ENCODE results near the gene OR2AP1. TPM values are rescaled to one million over a fixed set of nuclear protein-coding genes. Genes with fewer than 3 reads are reported as not detected.
A peak's percentile ranks its signal among the peaks of the same experiment; 100 is the strongest.

OR2AP1 gene
- total and polyA plus RNA-seq, 2 donors (not counting 1 experiment from before 2014, with no cell fraction given), result not detected

- Histone ChIP-seq H3K79me2 (ENCODE audit: control insufficient read depth, insufficient read depth, low read length) (no peaks in the 10 kb centered on the region), H3K4me1 (ENCODE audit: control insufficient read depth, extremely low read depth, insufficient read depth, low read length) (no peaks in the 10 kb centered on the region), H2AFZ (ENCODE audit: low read length) (no peak overlapping the region), H3K27ac (ENCODE audit: insufficient read depth, low read length) (no peak overlapping the region), H3K4me3 (replicated peaks in 1 of 4; ENCODE audit: control extremely low read depth in 1 of 4, insufficient read depth in 1 of 4, low read depth in 3 of 4, low read length in 4 of 4) (no peak overlapping the region), H3K9me3 (ENCODE audit: control insufficient read depth, insufficient read depth, low read depth, low read length) (no peaks in the 10 kb centered on the region), H3K36me3 (ENCODE audit: control insufficient read depth, insufficient read depth, low read length) (no peaks in the 10 kb centered on the region), H3K9ac (ENCODE audit: insufficient read depth, low read length) (no peak overlapping the region), H3K27me3 (ENCODE audit: control insufficient read depth, insufficient read depth, low read length) (no peaks in the 10 kb centered on the region), H3K4me2 (ENCODE audit: extremely low read depth, insufficient read depth, low read length) (no peak overlapping the region), H4K20me1 (ENCODE audit: control insufficient read depth, extremely low read depth, insufficient read depth, low read length) (no peaks in the 10 kb centered on the region)
- TF ChIP-seq EZH2 (IDR thresholded peaks at IDR 0.05; ENCODE audit: low read length, missing control alignments), result no peak
- TF ChIP-seq, protein P1, sequence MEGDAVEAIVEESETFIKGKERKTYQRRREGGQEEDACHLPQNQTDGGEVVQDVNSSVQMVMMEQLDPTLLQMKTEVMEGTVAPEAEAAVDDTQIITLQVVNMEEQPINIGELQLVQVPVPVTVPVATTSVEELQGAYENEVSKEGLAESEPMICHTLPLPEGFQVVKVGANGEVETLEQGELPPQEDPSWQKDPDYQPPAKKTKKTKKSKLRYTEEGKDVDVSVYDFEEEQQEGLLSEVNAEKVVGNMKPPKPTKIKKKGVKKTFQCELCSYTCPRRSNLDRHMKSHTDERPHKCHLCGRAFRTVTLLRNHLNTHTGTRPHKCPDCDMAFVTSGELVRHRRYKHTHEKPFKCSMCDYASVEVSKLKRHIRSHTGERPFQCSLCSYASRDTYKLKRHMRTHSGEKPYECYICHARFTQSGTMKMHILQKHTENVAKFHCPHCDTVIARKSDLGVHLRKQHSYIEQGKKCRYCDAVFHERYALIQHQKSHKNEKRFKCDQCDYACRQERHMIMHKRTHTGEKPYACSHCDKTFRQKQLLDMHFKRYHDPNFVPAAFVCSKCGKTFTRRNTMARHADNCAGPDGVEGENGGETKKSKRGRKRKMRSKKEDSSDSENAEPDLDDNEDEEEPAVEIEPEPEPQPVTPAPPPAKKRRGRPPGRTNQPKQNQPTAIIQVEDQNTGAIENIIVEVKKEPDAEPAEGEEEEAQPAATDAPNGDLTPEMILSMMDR (conservative IDR thresholded peaks at IDR 0.05 in 1 of 2, IDR thresholded peaks at IDR 0.05 in 1 of 2; ENCODE audit: low read depth in 1 of 2, low read length in 2 of 2), result no peak
- DNase-seq (ENCODE audit: low read depth in 2 of 2), result no peak
These were observed 42.5 kb downstream of the OR2AP1 start for GRCh38 chr12:55614764-55615163.

- no peaks in the 10 kb centered on the region for H4K20me1 ChIP-seq (ENCODE audit: control insufficient read depth, extremely low read depth, insufficient read depth, low read length)
- no peak overlapping the region for H3K4me3 ChIP-seq (replicated peaks in 1 of 4; ENCODE audit: control extremely low read depth in 1 of 4, insufficient read depth in 1 of 4, low read depth in 3 of 4, low read length in 4 of 4)
- no peak overlapping the region for H3K4me2 ChIP-seq (ENCODE audit: extremely low read depth, insufficient read depth, low read length)
- H3K4me1 ChIP-seq (ENCODE audit: control insufficient read depth, extremely low read depth, insufficient read depth, low read length), result no peaks in the 10 kb centered on the region
- no peaks in the 10 kb centered on the region for H3K27me3 ChIP-seq (ENCODE audit: control insufficient read depth, insufficient read depth, low read length)
- H3K36me3 ChIP-seq (ENCODE audit: control insufficient read depth, insufficient read depth, low read length), result no peaks in the 10 kb centered on the region
- DNase-seq (ENCODE audit: low read depth in 2 of 2), result peak; percentile 88 to 94
- H3K9ac ChIP-seq (ENCODE audit: insufficient read depth, low read length), result no peak overlapping the region
- TF ChIP-seq, protein P1 (conservative IDR thresholded peaks at IDR 0.05 in 1 of 2, IDR thresholded peaks at IDR 0.05 in 1 of 2; ENCODE audit: low read depth in 1 of 2, low read length in 2 of 2), result peak; percentile 70 to 72
- no peak for TF ChIP-seq EZH2 (IDR thresholded peaks at IDR 0.05; ENCODE audit: low read length, missing control alignments)
- no peak overlapping the region for H3K27ac ChIP-seq (ENCODE audit: insufficient read depth, low read length)
- no peak overlapping the region for H2AFZ ChIP-seq (ENCODE audit: low read length)
- no peaks in the 10 kb centered on the region for H3K9me3 ChIP-seq (ENCODE audit: control insufficient read depth, insufficient read depth, low read depth, low read length)
- H3K79me2 ChIP-seq (ENCODE audit: control insufficient read depth, insufficient read depth, low read length), result no peaks in the 10 kb centered on the region
These were observed 47.3 kb downstream of the OR2AP1 start for GRCh38 chr12:55619354-55620138.

DNA sequence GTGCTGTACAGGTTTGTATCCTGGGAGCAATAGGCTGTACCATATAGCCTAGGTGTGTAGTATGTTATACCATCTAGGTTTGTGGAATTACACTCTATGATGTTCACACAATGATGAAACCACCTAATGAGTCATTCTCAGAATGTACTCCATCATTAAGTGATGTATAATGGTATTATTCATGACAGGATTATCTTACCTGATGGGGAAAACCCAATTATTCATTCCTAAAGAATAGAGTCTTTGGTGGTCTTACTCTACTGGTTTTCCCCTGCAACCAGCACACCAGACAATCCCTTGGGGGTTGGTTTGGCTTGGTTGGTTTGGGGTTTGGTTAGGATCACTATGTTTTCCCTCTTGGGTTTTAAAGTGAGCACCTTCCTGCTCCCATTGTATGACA lies 51.8 kb downstream of the OR2AP1 start:
- Histone ChIP-seq H3K9ac (ENCODE audit: insufficient read depth, low read length) (no peak overlapping the region), H3K27me3 (ENCODE audit: control insufficient read depth, insufficient read depth, low read length) (peaks cover 4% of the 10 kb centered on the region), H3K79me2 (ENCODE audit: control insufficient read depth, insufficient read depth, low read length) (no peaks in the 10 kb centered on the region), H3K4me1 (ENCODE audit: control insufficient read depth, extremely low read depth, insufficient read depth, low read length) (no peaks in the 10 kb centered on the region), H2AFZ (ENCODE audit: low read length) (no peak overlapping the region), H3K27ac (ENCODE audit: insufficient read depth, low read length) (no peak overlapping the region), H4K20me1 (ENCODE audit: control insufficient read depth, extremely low read depth, insufficient read depth, low read length) (no peaks in the 10 kb centered on the region), H3K36me3 (ENCODE audit: control insufficient read depth, insufficient read depth, low read length) (no peaks in the 10 kb centered on the region), H3K9me3 (ENCODE audit: control insufficient read depth, insufficient read depth, low read depth, low read length) (no peaks in the 10 kb centered on the region), H3K4me3 (replicated peaks in 1 of 4; ENCODE audit: control extremely low read depth in 1 of 4, insufficient read depth in 1 of 4, low read depth in 3 of 4, low read length in 4 of 4) (no peak overlapping the region), H3K4me2 (ENCODE audit: extremely low read depth, insufficient read depth, low read length) (no peak overlapping the region)
- TF ChIP-seq EZH2 (IDR thresholded peaks at IDR 0.05; ENCODE audit: low read length, missing control alignments), result no peak
- TF ChIP-seq, protein P1 (conservative IDR thresholded peaks at IDR 0.05 in 1 of 2, IDR thresholded peaks at IDR 0.05 in 1 of 2; ENCODE audit: low read depth in 1 of 2, low read length in 2 of 2), result no peak
- no peak for DNase-seq (ENCODE audit: low read depth in 2 of 2)

Other genes starting within 250 kb of the OR2AP1 start
- not detected in 2 replicates for gene OR6C3, start 241.7 kb upstream of the OR2AP1 start, total RNA-seq
- gene OR6C3, start 241.7 kb upstream of the OR2AP1 start, polyA plus RNA-seq, result not detected in 2 replicates
- gene OR6C75, start 209.5 kb upstream of the OR2AP1 start, total RNA-seq, result not detected in 2 replicates
- not detected in 2 replicates for gene OR6C75, start 209.5 kb upstream of the OR2AP1 start, polyA plus RNA-seq
- gene OR6C65, start 171.9 kb upstream of the OR2AP1 start, total RNA-seq, result not detected in 2 replicates
- not detected in 2 replicates for gene OR6C65, start 171.9 kb upstream of the OR2AP1 start, polyA plus RNA-seq
- not detected in 2 replicates for gene OR6C76, start 146.2 kb upstream of the OR2AP1 start, total RNA-seq
- gene OR6C76, start 146.2 kb upstream of the OR2AP1 start, polyA plus RNA-seq, result not detected in 2 replicates
- not detected in 2 replicates for gene OR6C2, start 128.4 kb upstream of the OR2AP1 start, total RNA-seq
- not detected in 2 replicates for gene OR6C2, start 128.4 kb upstream of the OR2AP1 start, polyA plus RNA-seq
- gene OR6C70, start 102.3 kb upstream of the OR2AP1 start, total RNA-seq, result not detected in 2 replicates
- not detected in 2 replicates for gene OR6C70, start 102.3 kb upstream of the OR2AP1 start, polyA plus RNA-seq
- not detected in 2 replicates for gene OR6C68, start 80.1 kb upstream of the OR2AP1 start, total RNA-seq
- gene OR6C68, start 80.1 kb upstream of the OR2AP1 start, polyA plus RNA-seq, result not detected in 2 replicates
- under 0.01 TPM in 1 of 2 replicates, not detected in the other for gene OR6C4, start 22.9 kb upstream of the OR2AP1 start, total RNA-seq
- not detected in 2 replicates for gene OR6C4, start 22.9 kb upstream of the OR2AP1 start, polyA plus RNA-seq
- gene OR10P1, start 64.4 kb downstream of the OR2AP1 start, total RNA-seq, result not detected in 2 replicates
- not detected in 2 replicates for gene OR10P1, start 64.4 kb downstream of the OR2AP1 start, polyA plus RNA-seq
- 40.3 and 130 TPM in 2 replicates for gene ITGA7, start 135.4 kb downstream of the OR2AP1 start, total RNA-seq
- gene ITGA7, start 135.4 kb downstream of the OR2AP1 start, polyA plus RNA-seq, result 42.7 and 46.4 TPM in 2 replicates
- 90.9 and 103 TPM in 2 replicates for gene BLOC1S1, start 143.6 kb downstream of the OR2AP1 start, total RNA-seq
- gene BLOC1S1, start 143.6 kb downstream of the OR2AP1 start, polyA plus RNA-seq, result 163 and 240 TPM in 2 replicates
- 12.1 and 49.2 TPM in 2 replicates for gene RDH5, start 147.9 kb downstream of the OR2AP1 start, total RNA-seq
- 11.1 and 16.7 TPM in 2 replicates for gene RDH5, start 147.9 kb downstream of the OR2AP1 start, polyA plus RNA-seq
- gene CD63, start 156.5 kb downstream of the OR2AP1 start, total RNA-seq, result 3,001 and 3,424 TPM in 2 replicates
- 2,890 and 3,456 TPM in 2 replicates for gene CD63, start 156.5 kb downstream of the OR2AP1 start, polyA plus RNA-seq
- gene GDF11, start 170.7 kb downstream of the OR2AP1 start, total RNA-seq, result 3.1 and 4.3 TPM in 2 replicates
- 9.4 and 11.1 TPM in 2 replicates for gene GDF11, start 170.7 kb downstream of the OR2AP1 start, polyA plus RNA-seq
- 83.0 and 88.5 TPM in 2 replicates for gene SARNP, start 245.3 kb downstream of the OR2AP1 start, total RNA-seq
- gene SARNP, start 245.3 kb downstream of the OR2AP1 start, polyA plus RNA-seq, result 172 and 183 TPM in 2 replicates
- gene ORMDL2, start 245.6 kb downstream of the OR2AP1 start, total RNA-seq, result 15.7 and 26.9 TPM in 2 replicates
- 54.5 and 60.6 TPM in 2 replicates for gene ORMDL2, start 245.6 kb downstream of the OR2AP1 start, polyA plus RNA-seq